ENCODE data around the gene NAPA.

NAPA gene

GRCh38 chr19:47481460-47482052 is 33.3 kb downstream of the NAPA start:
- H3K9me3 ChIP-seq (ENCODE audit: severe bottlenecking) = no peaks in the 10 kb centered on the region
- no peak for DNase-seq
- no peak overlapping the region for H3K27ac ChIP-seq
- peaks cover 20% of the 10 kb centered on the region for H3K36me3 ChIP-seq
- H3K27me3 ChIP-seq (ENCODE audit: insufficient read depth, low read depth, severe bottlenecking) = no peaks in the 10 kb centered on the region
- no peak for TF ChIP-seq CTCF (IDR thresholded peaks at IDR 0.05; ENCODE audit: low read depth, low read length)
- no peak overlapping the region for H3K4me3 ChIP-seq (ENCODE audit: low read depth, low read length)

GRCh38 chr19:47480658-47481057 is 34.2 kb downstream of the NAPA start:
- TF ChIP-seq CTCF (IDR thresholded peaks at IDR 0.05; ENCODE audit: low read depth, low read length) = no peak
- no peak for DNase-seq
- Histone ChIP-seq H3K4me3 (ENCODE audit: low read depth, low read length) (no peak overlapping the region), H3K9me3 (ENCODE audit: severe bottlenecking) (no peaks in the 10 kb centered on the region), H3K36me3 (peaks cover 15% of the 10 kb centered on the region), H3K27me3 (ENCODE audit: insufficient read depth, low read depth, severe bottlenecking) (no peaks in the 10 kb centered on the region), H3K27ac (no peak overlapping the region)

GRCh38 chr19:47479701-47480503 is 35.0 kb downstream of the NAPA start:
- TF ChIP-seq CTCF (IDR thresholded peaks at IDR 0.05; ENCODE audit: low read depth, low read length) = no peak
- no peak overlapping the region for H3K4me3 ChIP-seq (ENCODE audit: low read depth, low read length)
- DNase-seq = no peak
- no peak overlapping the region for H3K27ac ChIP-seq
- no peaks in the 10 kb centered on the region for H3K27me3 ChIP-seq (ENCODE audit: insufficient read depth, low read depth, severe bottlenecking)
- H3K9me3 ChIP-seq (ENCODE audit: severe bottlenecking) = no peaks in the 10 kb centered on the region
- peaks cover 10% of the 10 kb centered on the region for H3K36me3 ChIP-seq

- H3K27ac ChIP-seq = no peak overlapping the region
- peaks cover 12% of the 10 kb centered on the region for H3K36me3 ChIP-seq
These were observed 38.4 kb downstream of the NAPA start for GRCh38 chr19:47476438-47476972.

GRCh38 chr19:47475465-47475864 is 39.4 kb downstream of the NAPA start:
- H3K27me3 ChIP-seq (ENCODE audit: insufficient read depth, low read depth, severe bottlenecking) = no peaks in the 10 kb centered on the region
- H3K36me3 ChIP-seq = peaks cover 9% of the 10 kb centered on the region
- H3K4me3 ChIP-seq (ENCODE audit: low read depth, low read length) = no peak overlapping the region
- DNase-seq = no peak
- TF ChIP-seq CTCF (IDR thresholded peaks at IDR 0.05; ENCODE audit: low read depth, low read length) = no peak
- no peak overlapping the region for H3K27ac ChIP-seq
- H3K9me3 ChIP-seq (ENCODE audit: severe bottlenecking) = no peaks in the 10 kb centered on the region

More at GRCh38 chr19:47476438-47476972, 38.4 kb downstream of the NAPA start:
- H3K9me3 ChIP-seq (ENCODE audit: severe bottlenecking) = no peaks in the 10 kb centered on the region
- TF ChIP-seq CTCF (IDR thresholded peaks at IDR 0.05; ENCODE audit: low read depth, low read length) = no peak
- no peak overlapping the region for H3K4me3 ChIP-seq (ENCODE audit: low read depth, low read length)
- no peak for DNase-seq
- H3K27me3 ChIP-seq (ENCODE audit: insufficient read depth, low read depth, severe bottlenecking) = no peaks in the 10 kb centered on the region
